DOHH2 (cell line): ENCODE measurements around the gene ABCB6.

ENCODE experiments used
- CTCF ChIP-seq: fragments of 200-600 bp; sonication (generic); IDR thresholded peaks from one replicate; pipeline ENCODE4 v1.5.1; 2014; ENCODE audit warnings: antibody characterized with exemption, mild to moderate bottlenecking, low read depth, low read length; ENCODE audit not compliant: poor library complexity, severe bottlenecking
- EZH2phosphoT487 ChIP-seq: fragments of 200-600 bp; sonication (generic); IDR thresholded peaks from 2 replicates; pipeline ENCODE4 v1.6.1; 2017; ENCODE audit warnings: borderline replicate concordance, mild to moderate bottlenecking, antibody characterized with exemption, low read length, moderate library complexity, mixed read lengths

- TF ChIP-seq CTCF (no peak), EZH2phosphoT487 (no peak)
These were observed 30.1 kb upstream of the ABCB6 start for GRCh38 chr2:219248845-219249202.
